ENCODE results near the gene ADGRA3. TPM values are rescaled to one million over a fixed set of nuclear protein-coding genes. Genes with fewer than 3 reads are reported as not detected.

Gene ADGRA3
- polyA plus RNA-seq, 3 donors = 0.07 TPM; not detected in 2

DNA sequence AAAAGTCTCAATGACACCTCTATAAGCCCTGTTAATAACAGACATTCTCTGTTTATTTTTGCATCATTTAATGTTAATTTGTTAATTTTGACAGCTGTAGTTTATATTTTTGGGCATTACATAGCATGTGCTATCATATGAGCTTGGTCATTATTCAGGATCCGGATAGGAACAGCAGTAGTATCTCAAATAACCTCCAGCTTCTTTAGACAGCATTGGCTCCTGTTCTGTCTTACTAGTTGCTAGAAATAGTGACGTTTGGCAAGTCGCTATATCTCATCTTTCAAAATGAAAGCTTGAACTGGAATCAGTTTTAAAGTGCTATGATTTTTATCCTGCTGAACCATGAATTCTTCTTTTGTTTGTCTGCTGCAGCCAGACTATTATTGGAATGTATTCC lies 9.0 kb upstream of the ADGRA3 start:
- no peak overlapping the region for H3K4me2 ChIP-seq (replicated peaks; ENCODE audit: extremely low read depth, low read length, poor library complexity, severe bottlenecking)
- no peak for DNase-seq
- no peak overlapping the region for H3K9ac ChIP-seq (ENCODE audit: insufficient read depth, low read length, poor library complexity, severe bottlenecking)
- TF ChIP-seq, protein P1, sequence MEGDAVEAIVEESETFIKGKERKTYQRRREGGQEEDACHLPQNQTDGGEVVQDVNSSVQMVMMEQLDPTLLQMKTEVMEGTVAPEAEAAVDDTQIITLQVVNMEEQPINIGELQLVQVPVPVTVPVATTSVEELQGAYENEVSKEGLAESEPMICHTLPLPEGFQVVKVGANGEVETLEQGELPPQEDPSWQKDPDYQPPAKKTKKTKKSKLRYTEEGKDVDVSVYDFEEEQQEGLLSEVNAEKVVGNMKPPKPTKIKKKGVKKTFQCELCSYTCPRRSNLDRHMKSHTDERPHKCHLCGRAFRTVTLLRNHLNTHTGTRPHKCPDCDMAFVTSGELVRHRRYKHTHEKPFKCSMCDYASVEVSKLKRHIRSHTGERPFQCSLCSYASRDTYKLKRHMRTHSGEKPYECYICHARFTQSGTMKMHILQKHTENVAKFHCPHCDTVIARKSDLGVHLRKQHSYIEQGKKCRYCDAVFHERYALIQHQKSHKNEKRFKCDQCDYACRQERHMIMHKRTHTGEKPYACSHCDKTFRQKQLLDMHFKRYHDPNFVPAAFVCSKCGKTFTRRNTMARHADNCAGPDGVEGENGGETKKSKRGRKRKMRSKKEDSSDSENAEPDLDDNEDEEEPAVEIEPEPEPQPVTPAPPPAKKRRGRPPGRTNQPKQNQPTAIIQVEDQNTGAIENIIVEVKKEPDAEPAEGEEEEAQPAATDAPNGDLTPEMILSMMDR (IDR thresholded peaks at IDR 0.05) = no peak
- 90% methylated on average over 2 of the region's 3 CpGs for WGBS (ENCODE audit: insufficient coverage)
- H3K9me3 ChIP-seq (replicated peaks in 1 of 2; ENCODE audit: control insufficient read depth in 1 of 2, insufficient read depth in 1 of 2, low read length in 2 of 2) = no peaks in the 10 kb centered on the region
- Mint-ChIP-seq H3K27ac (no peak overlapping the region), H3K4me1 (no peaks in the 10 kb centered on the region), H3K4me3 (no peak overlapping the region), H3K27me3 (ENCODE audit: low read depth in 3 of 3) (peaks cover 0 to 4% (median 0%) of the 10 kb centered on the region in 3 donors), H3K36me3 (no peaks in the 10 kb centered on the region), H3K9me3 (peaks cover 0 to 4% (median 2%) of the 10 kb centered on the region in 7 donors)
- H3K27me3 ChIP-seq (ENCODE audit: control insufficient read depth in 2 of 2, insufficient read depth in 2 of 2, low read length in 2 of 2) = no peaks in the 10 kb centered on the region
- no peaks in the 10 kb centered on the region for H3K79me2 ChIP-seq (ENCODE audit: insufficient read depth, low read length)
- no peaks in the 10 kb centered on the region for H3K36me3 ChIP-seq (replicated peaks in 1 of 2; ENCODE audit: control insufficient read depth in 1 of 2, insufficient read depth in 2 of 2, low read length in 2 of 2)
- H2AFZ ChIP-seq (ENCODE audit: insufficient read depth, low read depth, low read length, poor library complexity, severe bottlenecking) = no peak overlapping the region
- intact Hi-C loops (cut with micrococcal nuclease) = no loop called here
- H3K27ac ChIP-seq (ENCODE audit: low read depth in 1 of 2, low read length in 2 of 2) = no peak overlapping the region
- no peak overlapping the region for H3K4me3 ChIP-seq (replicated peaks in 1 of 3; ENCODE audit: low read depth in 2 of 3, low read length in 3 of 3)
- no peaks in the 10 kb centered on the region for H4K20me1 ChIP-seq (ENCODE audit: insufficient read depth, low read length)
- no peaks in the 10 kb centered on the region for H3K4me1 ChIP-seq (ENCODE audit: control insufficient read depth in 1 of 2, insufficient read depth in 2 of 2, low read length in 2 of 2)

DNA sequence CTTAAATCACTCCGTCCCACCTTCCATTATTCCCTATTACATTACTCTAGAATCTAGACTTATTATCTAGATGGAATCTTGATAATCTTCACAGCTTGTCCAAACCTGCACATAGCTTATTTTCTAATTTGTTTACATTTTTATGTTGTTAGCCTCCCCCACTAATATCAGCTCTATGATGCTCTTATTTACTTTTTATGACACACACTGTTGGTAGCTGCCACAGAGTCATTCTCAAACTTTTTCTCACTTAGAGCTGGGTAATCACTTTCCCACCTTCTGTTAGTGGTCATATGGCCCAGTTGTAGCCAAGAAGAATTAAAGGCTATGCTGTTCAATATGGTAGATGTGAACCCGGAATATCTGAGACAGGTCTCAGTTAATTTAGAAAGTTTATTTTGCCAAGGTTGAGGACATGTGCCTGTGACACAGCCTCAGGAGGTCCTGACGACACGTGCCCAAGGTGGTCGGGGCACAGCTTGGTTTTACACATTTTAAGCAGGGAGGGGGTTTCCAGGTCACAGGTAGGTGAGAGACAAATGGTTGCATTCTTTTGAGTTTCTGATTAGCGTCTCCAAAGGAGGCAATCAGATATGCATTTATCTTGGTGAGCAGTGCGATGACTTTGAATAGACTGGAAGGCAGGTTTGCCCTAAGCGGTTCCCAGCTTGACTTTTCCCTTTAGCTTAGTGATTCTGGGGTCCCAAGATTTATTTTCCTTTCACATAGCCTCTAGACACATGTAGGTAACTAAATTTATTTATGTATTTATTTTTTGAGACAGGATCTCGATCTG lies 7.0 kb upstream of the ADGRA3 start:
- no peak overlapping the region for H3K4me2 ChIP-seq (replicated peaks; ENCODE audit: extremely low read depth, low read length, poor library complexity, severe bottlenecking)
- Mint-ChIP-seq H3K9me3 (peaks cover 0 to 4% (median 0%) of the 10 kb centered on the region in 7 donors), H3K4me3 (no peak overlapping the region), H3K4me1 (no peaks in the 10 kb centered on the region), H3K27ac (no peak overlapping the region), H3K27me3 (ENCODE audit: low read depth in 3 of 3) (peaks cover 0 to 4% (median 3%) of the 10 kb centered on the region in 3 donors), H3K36me3 (no peaks in the 10 kb centered on the region)
- H3K9ac ChIP-seq (ENCODE audit: insufficient read depth, low read length, poor library complexity, severe bottlenecking) = no peak overlapping the region
- H3K4me3 ChIP-seq (replicated peaks in 1 of 3; ENCODE audit: low read depth in 2 of 3, low read length in 3 of 3) = no peak overlapping the region
- intact Hi-C loops (cut with micrococcal nuclease) = no loop called here
- no peaks in the 10 kb centered on the region for H3K4me1 ChIP-seq (ENCODE audit: control insufficient read depth in 1 of 2, insufficient read depth in 2 of 2, low read length in 2 of 2)
- TF ChIP-seq, protein P1 (IDR thresholded peaks at IDR 0.05) = no peak
- no peaks in the 10 kb centered on the region for H3K36me3 ChIP-seq (replicated peaks in 1 of 2; ENCODE audit: control insufficient read depth in 1 of 2, insufficient read depth in 2 of 2, low read length in 2 of 2)
- no peaks in the 10 kb centered on the region for H3K79me2 ChIP-seq (ENCODE audit: insufficient read depth, low read length)
- H3K27ac ChIP-seq (ENCODE audit: low read depth in 1 of 2, low read length in 2 of 2) = no peak overlapping the region
- 95% methylated on average over 5 of the region's 9 CpGs for WGBS (ENCODE audit: insufficient coverage)
- no peaks in the 10 kb centered on the region for H3K27me3 ChIP-seq (ENCODE audit: control insufficient read depth in 2 of 2, insufficient read depth in 2 of 2, low read length in 2 of 2)
- H3K9me3 ChIP-seq (replicated peaks in 1 of 2; ENCODE audit: control insufficient read depth in 1 of 2, insufficient read depth in 1 of 2, low read length in 2 of 2) = no peaks in the 10 kb centered on the region
- DNase-seq = no peak
- no peaks in the 10 kb centered on the region for H4K20me1 ChIP-seq (ENCODE audit: insufficient read depth, low read length)
- H2AFZ ChIP-seq (ENCODE audit: insufficient read depth, low read depth, low read length, poor library complexity, severe bottlenecking) = no peak overlapping the region
